ENCODE data around the gene ERC1. TPM values are rescaled to one million over a fixed set of nuclear protein-coding genes. Genes with fewer than 3 reads are reported as not detected.

ERC1 gene
- total and polyA plus RNA-seq, 3 experiments from 2014 or later, result 11.0 to 24.2 (median 22.6) TPM

DNA sequence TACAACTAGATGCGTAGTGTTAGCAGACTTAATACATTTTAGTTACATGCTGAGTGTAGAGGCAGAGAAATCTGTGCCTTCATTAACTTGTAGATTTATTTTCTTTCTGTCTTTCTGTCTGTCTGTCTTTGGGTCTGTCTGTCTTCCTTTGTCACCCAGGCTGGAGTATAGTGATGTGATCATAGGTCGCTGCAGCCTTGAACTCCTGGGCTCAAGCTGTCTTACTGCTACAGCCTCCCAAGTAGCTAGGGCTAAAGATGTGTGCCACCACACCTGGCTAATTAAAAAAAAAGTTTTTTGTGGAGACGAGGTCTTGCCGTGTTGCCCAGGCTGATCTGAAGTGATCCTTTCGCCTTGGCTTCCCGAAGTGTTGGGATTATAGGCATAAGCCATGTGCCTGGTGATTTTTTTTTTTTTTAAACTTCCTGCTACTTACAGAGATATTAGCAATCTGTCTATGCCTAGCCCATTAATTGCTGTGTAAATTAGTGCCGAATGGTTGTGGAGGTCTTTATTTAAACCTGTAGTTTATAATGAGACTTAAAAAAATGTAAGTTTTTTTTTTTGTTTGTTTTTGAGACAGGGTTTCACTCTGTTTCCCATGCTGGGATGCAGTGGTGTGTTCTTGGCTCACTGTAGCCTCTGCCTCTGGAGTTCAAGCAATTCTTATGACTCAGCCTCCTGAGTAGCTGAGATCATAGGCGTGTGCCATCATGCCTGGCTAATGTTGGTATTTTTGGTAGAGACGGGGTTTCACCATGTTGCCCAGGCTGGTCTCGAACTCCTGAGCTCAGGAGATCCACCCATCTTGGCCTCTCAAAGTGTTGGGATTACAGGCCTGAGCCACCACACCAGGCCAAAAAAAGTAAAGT, 22.8 kb downstream of the ERC1 start:
- Mint-ChIP-seq H3K4me3 (no peak overlapping the region), H3K4me1 (peaks cover 0 to 5% (median 3%) of the 10 kb centered on the region in 3 donors), H3K36me3 (peaks cover 3 to 4% (median 3%) of the 10 kb centered on the region in 3 donors), H3K9me3 (no peaks in the 10 kb centered on the region), H3K27me3 (no peaks in the 10 kb centered on the region), H3K27ac (peak overlapping the region in 3 of 8 donors; percentile 7 to 52 (median 43))
- Histone ChIP-seq H3K27me3 (ENCODE audit: insufficient read depth, low read length, poor library complexity, severe bottlenecking) (no peaks in the 10 kb centered on the region), H3K27ac (ENCODE audit: low read depth, low read length) (no peak overlapping the region), H3K9me3 (ENCODE audit: low read length) (no peaks in the 10 kb centered on the region), H3K36me3 (ENCODE audit: insufficient read depth, low read length) (no peaks in the 10 kb centered on the region), H3K4me1 (ENCODE audit: insufficient read depth, low read length) (no peaks in the 10 kb centered on the region), H3K4me3 (ENCODE audit: low read length) (no peak overlapping the region)
- ChIA-PET POLR2A (no interaction called here), CTCF (no interaction called here)
- DNase-seq, result no peak

DNA sequence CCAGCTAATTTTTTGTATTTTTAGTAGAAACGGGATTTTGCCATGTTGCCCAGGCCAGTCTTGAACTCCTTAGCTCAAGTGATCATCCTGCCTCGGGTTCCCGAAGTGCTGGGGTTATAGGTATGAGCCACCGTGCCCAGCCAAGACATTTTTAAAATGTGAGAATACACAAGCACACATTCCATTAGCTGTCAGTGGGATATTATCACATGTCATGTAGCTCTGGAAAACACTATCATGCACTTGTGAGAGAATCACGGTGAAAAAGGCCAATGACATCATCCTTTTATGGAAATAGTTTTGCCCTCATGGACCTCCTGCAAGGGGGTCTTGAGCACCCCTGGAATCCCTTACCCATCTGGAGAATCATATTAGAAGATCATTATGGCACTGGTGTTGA, 28.3 kb downstream of the ERC1 start:
- no peak overlapping the region for H3K4me3 Mint-ChIP-seq
- H3K36me3 ChIP-seq (ENCODE audit: insufficient read depth, low read length), result no peaks in the 10 kb centered on the region
- ChIA-PET POLR2A (no interaction called here), CTCF (no interaction called here)
- no peaks in the 10 kb centered on the region for H3K4me1 ChIP-seq (ENCODE audit: insufficient read depth, low read length)
- no peaks in the 10 kb centered on the region for H3K27me3 Mint-ChIP-seq
- no peak overlapping the region for H3K4me3 ChIP-seq (ENCODE audit: low read length)
- H3K4me1 Mint-ChIP-seq, result peaks cover 0 to 12% (median 6%) of the 10 kb centered on the region in 3 donors
- no peaks in the 10 kb centered on the region for H3K9me3 ChIP-seq (ENCODE audit: low read length)
- H3K36me3 Mint-ChIP-seq, result peaks cover 7 to 14% (median 10%) of the 10 kb centered on the region in 3 donors
- H3K27ac Mint-ChIP-seq, result peak overlapping the region in 1 of 8 donors; percentile 12
- H3K27me3 ChIP-seq (ENCODE audit: insufficient read depth, low read length, poor library complexity, severe bottlenecking), result no peaks in the 10 kb centered on the region
- H3K27ac ChIP-seq (ENCODE audit: low read depth, low read length), result no peak overlapping the region
- no peaks in the 10 kb centered on the region for H3K9me3 Mint-ChIP-seq
- no peak for DNase-seq

- no peaks in the 10 kb centered on the region for H3K9me3 Mint-ChIP-seq
- DNase-seq, result no peak
- ChIA-PET POLR2A (no interaction called here), CTCF (interaction anchor here (0.8 kb wide), 1 partner anchor 40 kb away, joined by 3 read pairs; no protein-coding TSS in a partner anchor)
- Histone ChIP-seq H3K27me3 (ENCODE audit: insufficient read depth, low read length, poor library complexity, severe bottlenecking) (no peaks in the 10 kb centered on the region), H3K36me3 (ENCODE audit: insufficient read depth, low read length) (no peaks in the 10 kb centered on the region), H3K27ac (ENCODE audit: low read depth, low read length) (no peak overlapping the region), H3K4me3 (ENCODE audit: low read length) (no peak overlapping the region), H3K4me1 (ENCODE audit: insufficient read depth, low read length) (no peaks in the 10 kb centered on the region), H3K9me3 (ENCODE audit: low read length) (no peaks in the 10 kb centered on the region)
- no peak overlapping the region for H3K4me3 Mint-ChIP-seq
- peak overlapping the region in 2 of 8 donors; percentile 2 to 6 for H3K27ac Mint-ChIP-seq
- H3K4me1 Mint-ChIP-seq, result peaks cover 0 to 12% (median 6%) of the 10 kb centered on the region in 3 donors
- H3K27me3 Mint-ChIP-seq, result no peaks in the 10 kb centered on the region
- peaks cover 7 to 12% (median 10%) of the 10 kb centered on the region in 3 donors for H3K36me3 Mint-ChIP-seq
Observed at GRCh38 chr12:1020389-1020788, 29.4 kb downstream of the ERC1 start.

- POLR2A ChIA-PET, result no interaction called here
- H3K9me3 Mint-ChIP-seq, result no peaks in the 10 kb centered on the region
- CTCF ChIA-PET, result no interaction called here
Observed at GRCh38 chr12:1022032-1022970, 31.3 kb downstream of the ERC1 start.

DNA sequence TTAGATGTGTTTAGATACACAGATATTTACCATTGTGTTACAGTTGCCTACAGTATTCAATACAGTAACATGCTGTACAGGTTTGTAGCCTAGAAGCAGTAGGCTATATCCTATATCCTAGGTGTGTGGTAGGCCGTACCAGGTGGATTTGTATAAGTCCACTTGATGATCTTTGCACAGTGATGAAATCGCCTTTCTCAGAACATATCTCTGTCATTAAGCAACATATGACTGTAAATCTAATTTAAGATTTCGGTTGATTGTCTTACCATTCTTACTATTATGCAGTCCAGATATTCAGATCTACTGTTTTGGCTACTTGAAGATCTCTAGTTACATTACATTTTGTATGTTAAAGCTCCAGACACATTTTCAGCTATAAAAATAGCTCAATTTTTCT, 39.8 kb downstream of the ERC1 start:
- Mint-ChIP-seq H3K27ac (peak overlapping the region in 2 of 8 donors; percentile 17 to 77), H3K9me3 (no peaks in the 10 kb centered on the region), H3K4me1 (peaks cover 5 to 12% (median 8%) of the 10 kb centered on the region in 3 donors), H3K4me3 (no peak overlapping the region), H3K36me3 (peaks cover 13 to 32% (median 29%) of the 10 kb centered on the region in 3 donors), H3K27me3 (peaks cover 0 to 2% of the 10 kb centered on the region in 2 donors)
- no peak overlapping the region for H3K4me3 ChIP-seq (ENCODE audit: low read length)
- DNase-seq, result no peak
- no peaks in the 10 kb centered on the region for H3K9me3 ChIP-seq (ENCODE audit: low read length)
- ChIA-PET POLR2A (no interaction called here), CTCF (no interaction called here)
- peaks cover 5% of the 10 kb centered on the region for H3K36me3 ChIP-seq (ENCODE audit: insufficient read depth, low read length)
- no peaks in the 10 kb centered on the region for H3K4me1 ChIP-seq (ENCODE audit: insufficient read depth, low read length)
- no peaks in the 10 kb centered on the region for H3K27me3 ChIP-seq (ENCODE audit: insufficient read depth, low read length, poor library complexity, severe bottlenecking)
- H3K27ac ChIP-seq (ENCODE audit: low read depth, low read length), result no peak overlapping the region

More at GRCh38 chr12:1022032-1022970, 31.3 kb downstream of the ERC1 start:
- no peaks in the 10 kb centered on the region for H3K4me1 ChIP-seq (ENCODE audit: insufficient read depth, low read length)
- no peak overlapping the region for H3K27ac ChIP-seq (ENCODE audit: low read depth, low read length)
- Mint-ChIP-seq H3K27me3 (no peaks in the 10 kb centered on the region), H3K4me1 (peaks cover 7 to 11% (median 11%) of the 10 kb centered on the region in 3 donors), H3K27ac (no peak overlapping the region), H3K36me3 (peaks cover 7 to 12% (median 11%) of the 10 kb centered on the region in 3 donors), H3K4me3 (no peak overlapping the region)
- H3K36me3 ChIP-seq (ENCODE audit: insufficient read depth, low read length), result no peaks in the 10 kb centered on the region
- no peaks in the 10 kb centered on the region for H3K9me3 ChIP-seq (ENCODE audit: low read length)
- no peak for DNase-seq
- H3K4me3 ChIP-seq (ENCODE audit: low read length), result no peak overlapping the region
- no peaks in the 10 kb centered on the region for H3K27me3 ChIP-seq (ENCODE audit: insufficient read depth, low read length, poor library complexity, severe bottlenecking)

DNA sequence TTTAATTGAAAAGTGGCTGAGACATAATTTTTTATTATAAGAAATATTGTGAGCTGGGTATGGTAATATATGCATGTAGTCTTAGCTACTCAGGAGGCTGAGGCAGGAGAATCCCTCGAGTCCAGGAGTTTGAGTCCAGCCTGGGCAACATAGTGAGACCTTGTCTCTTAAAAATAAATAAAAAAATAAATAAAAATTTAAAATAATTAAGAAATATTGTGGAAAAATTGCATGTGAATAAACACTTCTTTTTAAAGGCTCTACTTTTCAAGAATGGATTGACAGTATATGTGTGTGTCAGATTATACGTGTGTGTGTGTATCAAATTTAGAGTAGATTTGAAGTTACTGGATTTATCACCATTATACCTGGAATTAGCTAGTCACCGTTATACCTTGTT, 43.2 kb downstream of the ERC1 start:
- H3K4me1 ChIP-seq (ENCODE audit: insufficient read depth, low read length), result no peaks in the 10 kb centered on the region
- H3K9me3 Mint-ChIP-seq, result no peaks in the 10 kb centered on the region
- POLR2A ChIA-PET, result no interaction called here
- peaks cover 0 to 9% (median 3%) of the 10 kb centered on the region in 3 donors for H3K4me1 Mint-ChIP-seq
- no peaks in the 10 kb centered on the region for H3K27me3 ChIP-seq (ENCODE audit: insufficient read depth, low read length, poor library complexity, severe bottlenecking)
- H3K36me3 ChIP-seq (ENCODE audit: insufficient read depth, low read length), result no peaks in the 10 kb centered on the region
- no peak overlapping the region for H3K27ac Mint-ChIP-seq
- H3K4me3 Mint-ChIP-seq, result no peak overlapping the region
- H3K9me3 ChIP-seq (ENCODE audit: low read length), result no peaks in the 10 kb centered on the region
- no peaks in the 10 kb centered on the region for H3K27me3 Mint-ChIP-seq
- CTCF ChIA-PET, result interaction anchor here (1.5 kb wide), 1 partner anchor 549 kb away, joined by 4 read pairs; no protein-coding TSS in a partner anchor
- H3K27ac ChIP-seq (ENCODE audit: low read depth, low read length), result no peak overlapping the region
- H3K4me3 ChIP-seq (ENCODE audit: low read length), result no peak overlapping the region
- no peak for DNase-seq
- H3K36me3 Mint-ChIP-seq, result peaks cover 3 to 19% (median 14%) of the 10 kb centered on the region in 3 donors

- Mint-ChIP-seq H3K27ac (no peak overlapping the region), H3K4me1 (peaks cover 0 to 9% (median 3%) of the 10 kb centered on the region in 3 donors), H3K36me3 (peaks cover 3 to 16% (median 14%) of the 10 kb centered on the region in 3 donors), H3K4me3 (no peak overlapping the region), H3K9me3 (no peaks in the 10 kb centered on the region), H3K27me3 (no peaks in the 10 kb centered on the region)
- no peaks in the 10 kb centered on the region for H3K36me3 ChIP-seq (ENCODE audit: insufficient read depth, low read length)
- no peak overlapping the region for H3K27ac ChIP-seq (ENCODE audit: low read depth, low read length)
- H3K4me1 ChIP-seq (ENCODE audit: insufficient read depth, low read length), result no peaks in the 10 kb centered on the region
- no peaks in the 10 kb centered on the region for H3K9me3 ChIP-seq (ENCODE audit: low read length)
- no peak for DNase-seq
- ChIA-PET POLR2A (no interaction called here), CTCF (interaction anchor here (1.5 kb wide), 1 partner anchor 548 kb away, joined by 4 read pairs; no protein-coding TSS in a partner anchor)
- H3K27me3 ChIP-seq (ENCODE audit: insufficient read depth, low read length, poor library complexity, severe bottlenecking), result no peaks in the 10 kb centered on the region
- H3K4me3 ChIP-seq (ENCODE audit: low read length), result no peak overlapping the region
Observed at GRCh38 chr12:1034751-1035457, 43.9 kb downstream of the ERC1 start.

All from CD8-positive, alpha-beta memory T cell (primary cell).